Measurements from ENCODE around the gene WDR46. TPM values are rescaled to one million over a fixed set of nuclear protein-coding genes. Genes with fewer than 3 reads are reported as not detected.
A peak's percentile ranks its signal among the peaks of the same experiment; 100 is the strongest.

Gene WDR46
- total and polyA plus RNA-seq, 2 of the 13 experiments (the other 11 are each of a cell fraction or from before 2014, with no cell fraction given) = 47.4 to 105 TPM

GRCh38 chr6:33248932-33249731 is 39.9 kb downstream of the WDR46 start (continued):
- TF ChIP-seq ARNTL (CRISPR knock-in tag; IDR thresholded peaks at IDR 0.05) (peak; percentile 31; the same call in 1 of the 2 replicates), PTBP1 (IDR thresholded peaks at IDR 0.05; ENCODE audit: low read depth, low read length, poor library complexity, severe bottlenecking) (peak; percentile 57), KIAA2018 (CRISPR knock-in tag; IDR thresholded peaks at IDR 0.05; ENCODE audit: borderline replicate concordance) (peak; percentile 87; the same call in 1 of the 2 replicates), RARG (CRISPR knock-in tag; IDR thresholded peaks at IDR 0.05; ENCODE audit: low read depth) (peak; percentile 97), SAP130 (CRISPR knock-in tag; IDR thresholded peaks at IDR 0.05; ENCODE audit: low read depth) (peak; percentile 86), E2F2 (CRISPR knock-in tag; IDR thresholded peaks at IDR 0.05; ENCODE audit: borderline replicate concordance) (no peak; the same call in 1 of the 2 replicates), THAP7 (CRISPR knock-in tag; IDR thresholded peaks at IDR 0.05) (0 out of 2 replicates have a peak, but pooled peaks have one; percentile 56), HNRNPLL (IDR thresholded peaks at IDR 0.05; ENCODE audit: low read depth, low read length, poor library complexity, severe bottlenecking) (peak; percentile 89), CAMTA2 (CRISPR knock-in tag; IDR thresholded peaks at IDR 0.05; ENCODE audit: borderline replicate concordance) (no peak), MZF1 (CRISPR knock-in tag; IDR thresholded peaks at IDR 0.05; ENCODE audit: borderline replicate concordance) (no peak), CENPT (CRISPR knock-in tag; IDR thresholded peaks at IDR 0.05; ENCODE audit: low read depth) (no peak; the same call in 1 of the 2 replicates), FOXP4 (CRISPR knock-in tag; IDR thresholded peaks at IDR 0.05) (no peak), FOXA3 (CRISPR knock-in tag; IDR thresholded peaks at IDR 0.05) (peak; percentile 38; the same call in 1 of the 2 replicates), SIN3B (IDR thresholded peaks at IDR 0.05; ENCODE audit: low read length) (no peak), ADNP (CRISPR knock-in tag; IDR thresholded peaks at IDR 0.05) (no peak)
